ENCODE measurements around the gene ETV6.
"Not testable (repeated sequence)": the region's sequence is repeated elsewhere in the genome, so short reads cannot be mapped to it uniquely, and the experiment has no call there.

ETV6 gene

DNA sequence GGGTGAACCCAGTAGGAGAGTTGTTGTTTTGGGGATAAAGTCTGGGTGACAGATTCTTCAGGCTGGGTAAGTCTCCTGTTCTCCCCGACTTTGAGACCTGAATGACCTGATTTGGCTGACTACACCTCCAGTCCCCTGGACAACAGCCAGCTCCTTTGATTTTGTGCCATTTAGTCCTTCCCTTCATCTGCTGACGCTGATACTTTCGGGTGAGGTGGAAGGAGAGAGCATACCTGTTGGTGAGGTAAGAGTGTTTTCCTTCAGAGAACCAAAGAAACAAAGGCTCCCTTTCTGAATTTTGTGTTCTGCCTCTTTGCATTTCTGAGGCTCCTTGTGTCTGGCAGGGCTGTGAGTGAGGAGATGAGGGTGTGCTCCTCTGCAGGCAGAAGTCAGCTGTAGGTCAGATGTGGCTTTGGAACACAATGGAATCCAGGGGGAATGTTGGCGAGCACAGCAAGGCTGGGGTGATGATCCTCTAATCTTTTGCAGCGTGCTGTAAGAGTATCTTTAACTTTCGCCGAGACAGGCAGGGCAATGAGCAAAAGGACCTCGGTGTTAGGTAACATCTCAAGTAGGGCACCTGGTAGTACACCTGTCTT lies 12.1 kb downstream of the ETV6 start:
- intact Hi-C loops (cut with DNase I), result no loop called here
- DNase-seq, result no peak

DNA sequence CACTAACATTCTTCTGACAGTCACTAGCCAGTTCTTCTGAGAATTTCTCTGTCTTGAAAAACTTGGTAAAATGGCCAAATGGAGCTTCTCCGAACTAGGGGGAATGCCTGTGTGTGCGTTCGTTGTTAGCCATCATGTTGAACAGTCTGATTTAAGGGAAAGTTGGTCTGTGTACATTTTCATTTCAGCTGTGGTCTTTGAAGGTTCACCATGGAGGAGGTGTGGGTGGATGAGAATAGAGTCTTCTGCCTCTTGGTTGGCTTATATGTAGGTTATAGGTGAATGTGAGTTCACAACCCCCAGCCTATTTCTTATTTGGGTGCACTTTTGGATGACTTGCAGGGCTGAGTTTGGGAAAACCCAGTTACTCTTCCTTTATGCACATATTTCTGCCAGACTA lies 12.9 kb downstream of the ETV6 start:
- intact Hi-C loops (cut with DNase I), result no loop called here
- DNase-seq, result no peak

DNA sequence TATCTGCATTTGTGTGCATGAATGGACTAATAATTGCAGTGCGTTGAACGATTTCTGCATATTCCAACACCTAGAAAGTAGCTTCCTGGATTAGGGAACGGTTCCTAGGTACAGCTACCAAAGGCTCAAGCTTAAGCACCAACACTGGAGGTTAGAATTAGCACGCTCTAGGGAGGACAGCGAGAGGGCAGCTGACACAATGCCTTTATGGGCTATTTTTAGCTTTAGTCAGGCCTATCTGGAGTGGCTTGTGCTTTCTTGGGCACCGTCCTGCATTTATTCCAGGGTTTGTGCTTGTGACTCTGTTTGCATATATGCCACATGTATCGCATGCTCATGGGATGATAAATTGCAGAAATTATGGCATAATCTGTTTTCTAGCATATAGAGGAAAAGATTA lies 13.7 kb downstream of the ETV6 start:
- intact Hi-C loops (cut with DNase I), result no loop called here

DNA sequence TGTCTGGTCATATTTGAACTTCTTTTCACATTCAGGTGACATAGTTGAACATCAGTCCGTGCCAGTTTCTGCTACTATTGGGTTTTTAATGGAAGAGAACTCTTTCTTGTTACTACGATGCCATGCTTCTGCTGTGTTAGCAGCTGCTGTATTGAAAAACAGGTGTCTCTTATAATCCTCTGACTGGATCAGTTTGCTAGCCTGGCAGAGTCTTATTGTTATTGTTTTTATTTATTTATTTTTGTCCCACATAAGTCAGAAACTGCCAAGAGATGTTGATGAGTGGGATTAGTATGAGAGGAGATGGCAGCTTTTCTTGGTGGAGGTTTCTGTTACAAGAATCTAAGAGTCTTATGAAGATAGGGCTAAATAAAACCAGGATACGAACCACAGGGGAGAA lies 14.6 kb downstream of the ETV6 start:
- intact Hi-C loops (cut with DNase I), result no loop called here
- DNase-seq, result no peak

More for the DNA sequence above, 13.7 kb downstream of the ETV6 start:
- DNase-seq, result peak in 4 of 42 donors; percentile 26 to 54 (median 38)

DNA sequence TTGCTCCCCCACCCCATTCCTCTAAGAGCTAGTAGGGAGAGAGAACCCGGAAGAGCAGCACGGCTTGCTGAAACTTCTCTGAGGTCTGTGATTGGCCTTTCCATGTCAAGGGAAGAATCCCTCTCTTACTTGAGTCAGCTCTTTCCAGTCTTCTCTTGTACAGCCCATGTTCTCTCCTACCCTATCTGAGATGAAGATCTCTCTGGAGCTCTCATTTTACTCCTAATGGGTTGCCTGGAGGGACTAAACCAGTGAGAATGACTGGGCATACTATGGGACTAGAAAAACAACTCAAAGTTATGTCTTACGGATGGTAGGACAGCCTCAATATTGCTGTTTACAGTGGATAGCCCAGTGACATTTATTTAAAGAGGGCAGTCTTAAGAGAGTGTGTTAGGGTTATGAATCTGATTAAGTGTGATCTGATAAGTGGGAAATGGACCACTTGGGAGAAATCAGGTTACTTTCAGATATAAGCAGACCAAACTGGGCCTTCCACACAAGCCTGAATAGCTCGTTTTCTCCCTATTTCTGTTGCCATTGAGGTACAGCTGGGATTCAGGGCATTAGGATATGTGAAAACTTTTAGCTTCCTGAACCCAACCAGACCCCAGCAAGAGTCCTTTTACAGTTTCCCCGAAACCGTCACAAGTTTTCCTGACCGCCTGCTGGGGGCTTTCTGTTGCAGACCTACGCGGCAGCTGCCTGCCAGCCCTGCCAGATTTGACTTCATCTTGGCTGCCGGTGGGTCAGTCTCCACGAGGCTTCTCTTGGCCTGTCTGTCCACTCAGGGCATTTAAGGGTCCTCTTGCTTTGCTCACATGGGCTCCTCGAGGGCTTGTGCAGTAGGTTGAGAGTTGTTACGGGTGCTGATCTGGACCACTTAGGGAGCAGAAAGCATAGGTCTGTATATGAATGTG lies 16.9 kb downstream of the ETV6 start:
- DNase-seq, result no peak
- intact Hi-C loops (cut with DNase I), result no loop called here

DNA sequence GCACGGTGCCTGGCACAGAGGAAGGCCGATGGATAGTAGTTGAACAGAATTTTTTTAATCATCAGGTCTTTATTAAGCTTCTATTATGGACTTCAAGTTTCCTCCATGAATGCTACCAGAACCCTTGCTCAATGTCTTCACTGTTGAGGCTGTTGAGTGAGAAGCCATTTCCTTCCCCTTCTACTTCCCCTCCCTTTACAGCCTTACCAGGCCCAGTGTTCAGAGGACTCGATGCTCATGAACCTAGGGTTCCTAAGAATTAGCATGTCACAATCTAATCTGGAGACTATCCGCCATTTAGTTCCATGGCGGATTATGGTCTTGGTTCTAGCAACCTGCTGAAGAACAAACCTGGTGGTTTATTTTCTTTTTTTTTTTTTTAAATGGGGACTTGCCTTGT lies 17.7 kb downstream of the ETV6 start:
- intact Hi-C loops (cut with DNase I), result no loop called here

DNA sequence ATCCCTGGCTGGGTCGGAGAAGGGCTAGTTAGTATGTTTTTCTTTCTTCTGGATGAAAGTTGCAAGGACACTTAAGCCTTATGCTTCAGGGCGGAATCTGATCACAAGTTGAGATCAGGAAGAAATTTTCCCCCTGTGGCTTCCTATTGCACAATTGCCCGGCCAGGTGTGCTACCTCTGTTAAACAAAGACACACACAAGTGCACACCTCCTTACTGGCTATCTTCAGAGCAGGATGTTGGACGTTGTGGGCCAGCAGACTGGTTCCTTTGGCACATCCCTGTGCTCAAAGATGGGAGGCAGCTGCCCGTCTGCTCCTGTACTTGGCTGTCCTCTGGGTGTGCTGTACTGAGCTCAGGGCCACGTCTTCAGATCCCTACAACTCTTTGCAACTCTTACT lies 19.1 kb downstream of the ETV6 start:
- DNase-seq, result no peak
- intact Hi-C loops (cut with DNase I), result no loop called here

More for the DNA sequence above, 17.7 kb downstream of the ETV6 start:
- DNase-seq, result no peak

DNA sequence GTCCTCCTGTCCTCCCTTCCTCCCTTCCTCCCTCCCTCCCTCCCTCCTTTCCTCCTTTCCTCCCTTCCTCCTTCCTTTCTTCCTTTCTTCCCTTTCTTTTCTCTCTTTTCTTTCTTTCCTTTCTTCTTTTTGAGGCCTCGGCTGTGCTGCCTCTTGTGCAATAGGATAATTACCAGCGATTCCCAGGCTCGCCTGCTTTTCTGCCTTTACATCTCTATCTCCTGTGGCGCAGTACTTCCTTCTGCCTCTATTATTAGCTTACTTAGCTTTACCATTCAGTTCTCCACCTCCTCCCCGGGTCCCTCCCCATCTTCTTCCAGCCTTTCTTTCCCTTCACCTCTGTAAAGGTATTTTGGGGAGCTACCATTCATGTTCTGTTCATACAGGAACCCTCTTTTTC lies 19.9 kb downstream of the ETV6 start:
- DNase-seq, result no peak
- intact Hi-C loops (cut with DNase I), result no loop called here

DNA sequence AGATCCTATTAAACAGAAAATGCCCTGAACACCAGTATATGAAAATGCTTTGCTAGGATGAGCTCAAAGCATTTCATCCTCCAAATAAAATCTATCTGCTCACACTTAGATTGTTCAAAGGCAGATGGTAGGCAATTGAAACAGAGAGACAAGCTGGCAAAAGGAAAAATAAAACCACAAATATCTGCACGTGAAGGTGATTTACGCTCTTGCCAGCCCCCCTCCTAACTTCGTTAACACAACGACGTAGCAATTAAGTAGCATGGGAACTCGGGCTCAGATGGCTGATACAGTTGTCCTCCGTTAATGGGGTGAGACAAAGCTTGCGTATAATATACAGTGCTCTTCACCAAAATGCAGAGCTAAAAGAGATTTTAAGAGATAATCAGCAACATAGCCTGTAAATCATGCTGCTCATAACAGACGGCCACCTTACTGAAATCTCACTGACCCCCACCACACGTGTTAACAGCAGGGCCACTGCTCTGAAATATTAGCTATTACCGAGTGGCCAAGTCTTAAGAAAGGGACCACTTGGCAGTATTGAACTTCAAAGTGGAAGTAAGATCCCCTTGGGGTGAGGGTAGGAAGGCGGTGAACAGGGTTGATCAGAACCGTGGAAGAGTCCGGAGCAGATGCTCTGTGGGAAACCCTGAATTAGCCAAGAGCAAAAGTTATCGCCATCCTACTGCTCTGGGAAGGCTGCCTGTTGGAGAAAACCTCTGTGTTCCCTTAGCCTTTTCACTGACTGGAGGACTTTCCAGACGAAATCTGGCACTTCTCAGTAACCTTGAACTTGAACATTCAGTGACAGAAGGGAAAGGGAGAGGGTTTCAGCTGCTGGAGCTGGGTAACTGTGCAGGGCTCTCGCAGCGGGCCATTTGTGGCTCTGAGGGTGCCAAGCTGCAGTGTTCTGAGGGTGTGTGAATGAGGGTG lies 23.1 kb downstream of the ETV6 start:
- intact Hi-C loops (cut with DNase I), result no loop called here
- no peak for DNase-seq

DNA sequence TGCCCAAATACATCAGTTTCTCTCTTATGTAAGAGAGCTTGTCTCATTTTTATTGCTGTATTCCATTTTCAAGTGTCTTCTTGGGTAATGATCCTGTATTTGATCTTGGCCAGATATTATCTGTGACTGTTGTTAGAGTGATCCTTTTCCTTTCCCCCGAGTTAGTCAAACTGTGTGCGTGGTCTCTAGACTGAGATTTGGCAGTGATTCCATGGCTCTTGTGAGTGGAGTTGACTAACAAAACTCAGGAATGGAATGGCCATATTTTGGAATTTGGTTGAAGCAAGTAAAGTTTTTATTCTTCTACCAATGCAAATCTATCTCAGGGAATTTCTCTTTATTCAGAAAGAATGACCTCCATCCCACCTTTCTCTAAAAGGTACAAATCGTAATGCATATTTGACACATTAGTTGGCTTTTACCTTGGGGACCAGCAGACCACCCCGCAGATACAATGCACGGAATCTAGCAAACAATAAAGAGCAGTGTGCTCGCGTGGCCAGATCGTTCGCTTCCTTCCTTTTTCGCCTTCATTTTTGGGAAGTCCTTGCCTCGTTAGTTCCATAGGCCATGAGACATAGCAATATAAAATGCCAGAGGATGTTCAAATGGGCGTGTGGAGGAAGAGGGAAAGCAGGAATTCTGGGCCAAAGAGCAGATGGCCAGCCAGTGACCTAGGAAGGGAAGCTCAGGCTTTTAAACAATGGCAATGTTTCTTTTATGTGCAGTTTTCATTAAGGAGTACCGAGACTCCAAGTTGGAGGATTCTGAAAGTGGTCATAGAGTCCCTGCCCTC lies 24.4 kb downstream of the ETV6 start:
- no peak for DNase-seq
- intact Hi-C loops (cut with DNase I), result no loop called here

DNA sequence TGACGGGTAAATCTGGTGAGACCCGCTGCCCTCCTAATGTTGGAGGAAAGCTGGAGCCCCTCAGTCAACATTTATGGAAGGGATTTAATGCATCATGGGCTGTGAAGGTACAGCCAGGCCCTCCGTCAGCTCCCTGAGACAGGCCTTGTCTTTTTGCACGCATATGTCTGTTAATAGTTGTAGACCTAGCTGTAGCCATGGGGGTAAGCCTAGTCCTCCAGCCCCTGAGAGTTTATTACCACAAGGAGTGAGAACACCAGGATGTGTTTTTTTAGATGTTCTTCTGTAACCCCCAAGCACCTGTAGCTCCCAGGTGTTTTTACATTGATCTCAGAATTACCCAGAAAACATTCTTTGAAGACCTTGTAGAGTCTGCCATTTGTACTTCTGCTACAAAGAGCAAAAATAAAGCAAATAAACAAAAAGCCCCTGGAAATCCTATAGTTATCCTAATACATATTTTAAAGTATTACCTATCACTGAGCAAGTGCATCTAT lies 25.5 kb downstream of the ETV6 start:
- DNase-seq, result no peak
- intact Hi-C loops (cut with DNase I), result no loop called here

DNA sequence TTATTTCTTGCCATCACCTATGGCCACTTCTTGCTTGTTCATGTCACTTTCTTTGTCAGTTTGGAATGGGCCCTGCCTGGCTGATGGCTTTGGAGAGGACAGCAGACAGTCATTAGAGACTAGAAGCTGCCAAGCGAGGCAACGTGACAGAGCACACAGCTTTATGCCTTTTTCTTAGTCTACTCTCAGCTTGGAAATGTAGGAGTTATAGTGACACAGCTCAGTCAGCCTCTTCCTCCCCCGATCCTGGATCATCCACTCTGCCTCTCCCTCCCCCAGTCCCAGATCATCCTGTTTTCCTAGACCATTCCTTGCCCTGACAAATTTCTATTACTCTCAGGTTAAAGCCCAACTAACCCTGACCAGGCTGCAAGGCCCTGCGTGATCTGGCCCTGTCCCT lies 26.6 kb downstream of the ETV6 start:
- intact Hi-C loops (cut with DNase I), result no loop called here
- peak in 9 of 42 donors; percentile 11 to 57 (median 35) for DNase-seq

DNA sequence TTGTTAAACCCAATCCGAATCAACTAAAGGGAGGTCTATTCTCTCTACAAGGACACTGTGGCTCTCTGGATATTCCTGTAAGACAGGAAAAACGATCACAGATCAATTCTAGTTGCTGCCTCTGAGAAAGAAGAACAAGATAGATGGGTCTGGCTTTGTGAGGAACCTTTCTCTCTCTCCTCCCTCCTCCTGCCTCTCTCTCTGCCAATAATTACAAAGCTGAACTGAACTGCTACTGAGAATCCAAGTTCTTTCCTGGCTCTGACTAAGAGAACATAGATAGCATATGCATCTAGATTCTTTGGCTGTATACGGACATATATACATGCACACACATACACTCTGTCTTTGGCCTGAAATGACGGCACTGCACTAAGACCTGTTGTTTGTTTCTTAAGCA lies 27.6 kb downstream of the ETV6 start:
- intact Hi-C loops (cut with DNase I), result no loop called here
- DNase-seq, result no peak

DNA sequence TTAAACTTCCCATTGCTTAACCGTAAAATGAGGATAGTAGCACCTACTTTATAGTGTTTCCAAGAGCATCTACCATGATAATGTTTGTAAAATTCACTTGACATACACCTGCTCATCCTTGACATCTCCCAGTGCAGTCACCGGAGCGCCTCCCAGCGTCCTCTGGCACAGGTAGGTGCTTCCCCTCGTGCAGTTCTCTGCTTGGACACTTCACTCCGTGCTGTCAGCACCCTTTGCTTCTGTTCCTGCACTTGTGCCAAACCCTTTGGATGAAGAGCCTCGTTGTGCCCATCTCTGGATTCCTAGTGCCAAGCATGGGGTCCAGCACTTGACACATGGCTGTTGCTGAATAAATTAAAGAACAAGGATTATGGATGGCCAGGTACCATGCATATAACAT lies 28.3 kb downstream of the ETV6 start:
- intact Hi-C loops (cut with DNase I), result no loop called here
- DNase-seq, result no peak

DNA sequence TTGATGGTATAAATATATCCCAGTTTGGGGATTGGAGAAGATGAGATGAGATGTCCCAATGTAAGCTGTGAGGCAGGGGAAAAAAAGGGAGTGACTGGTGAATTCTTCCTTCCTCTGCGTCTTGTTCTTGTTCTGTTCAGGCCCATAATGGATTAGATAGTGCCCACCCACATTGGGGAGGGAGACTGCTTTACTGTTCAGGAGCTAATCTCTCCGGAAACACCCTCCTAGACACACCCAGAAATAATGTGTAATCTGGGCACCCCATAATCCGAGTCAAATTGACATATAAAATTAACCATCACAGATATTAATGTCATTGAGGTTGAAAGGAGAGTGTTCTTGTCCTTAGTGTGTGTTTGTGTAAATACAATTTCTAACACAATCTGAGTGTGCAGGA lies 29.3 kb downstream of the ETV6 start:
- DNase-seq, result no peak
- intact Hi-C loops (cut with DNase I), result no loop called here

DNA sequence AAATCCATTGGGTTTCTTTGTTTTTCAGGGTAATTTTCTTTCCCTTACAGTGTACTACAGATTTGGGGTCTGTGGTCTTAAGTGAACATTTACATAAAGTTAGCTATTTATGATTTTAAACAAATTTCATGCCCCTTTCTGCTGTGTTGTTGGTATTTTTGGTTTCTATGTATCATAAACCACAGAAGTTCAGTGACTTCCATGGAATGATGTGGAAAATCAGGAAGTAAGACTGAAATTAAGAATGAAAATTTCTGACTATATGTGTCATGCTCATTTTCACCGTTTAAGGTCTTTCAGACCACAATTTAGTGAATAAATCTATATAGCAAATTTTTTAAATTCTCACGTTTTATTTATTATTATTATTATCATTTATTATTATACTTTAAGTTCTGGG lies 31.7 kb downstream of the ETV6 start:
- intact Hi-C loops (cut with DNase I), result no loop called here
- no peak for DNase-seq

DNA sequence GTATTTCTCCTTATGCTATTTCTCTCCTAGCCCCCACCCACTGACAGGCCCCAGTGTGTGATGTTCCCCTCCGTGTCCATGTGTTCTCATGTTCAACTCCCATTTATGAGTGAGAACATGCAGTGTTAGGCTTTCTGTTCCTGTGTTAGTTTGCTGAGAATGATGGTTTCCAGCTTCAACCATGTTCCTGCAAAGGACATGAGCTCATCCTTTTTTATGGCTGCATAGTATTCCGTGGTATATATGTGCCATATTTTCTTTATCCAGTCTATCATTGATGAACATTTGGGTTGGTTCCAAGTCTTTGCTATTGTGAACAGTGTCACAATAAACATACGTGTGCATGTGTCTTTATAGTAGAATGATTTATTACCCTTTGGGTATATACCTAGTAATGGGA lies 32.2 kb downstream of the ETV6 start:
- DNase-seq; intact Hi-C loops (cut with DNase I): not testable (repeated sequence)

DNA sequence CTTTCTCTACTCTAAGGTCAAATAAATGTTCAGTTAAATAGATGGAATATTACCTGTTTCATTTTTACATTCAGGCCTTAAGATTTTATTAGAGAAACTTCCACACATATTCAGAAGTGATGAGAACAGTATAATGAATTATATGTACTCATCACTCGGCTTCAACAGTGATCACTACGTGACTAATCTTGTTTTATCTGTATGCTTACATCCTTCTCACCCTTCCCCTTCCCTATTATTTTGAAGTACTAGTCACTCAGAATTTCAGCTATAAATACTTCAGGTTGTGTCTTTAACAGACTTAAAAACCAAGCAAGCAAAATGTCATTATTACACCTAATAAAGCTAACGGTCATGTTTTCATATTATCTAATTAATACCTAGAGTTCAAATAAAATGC lies 34.9 kb downstream of the ETV6 start:
- intact Hi-C loops (cut with DNase I), result no loop called here
- DNase-seq, result no peak

DNA sequence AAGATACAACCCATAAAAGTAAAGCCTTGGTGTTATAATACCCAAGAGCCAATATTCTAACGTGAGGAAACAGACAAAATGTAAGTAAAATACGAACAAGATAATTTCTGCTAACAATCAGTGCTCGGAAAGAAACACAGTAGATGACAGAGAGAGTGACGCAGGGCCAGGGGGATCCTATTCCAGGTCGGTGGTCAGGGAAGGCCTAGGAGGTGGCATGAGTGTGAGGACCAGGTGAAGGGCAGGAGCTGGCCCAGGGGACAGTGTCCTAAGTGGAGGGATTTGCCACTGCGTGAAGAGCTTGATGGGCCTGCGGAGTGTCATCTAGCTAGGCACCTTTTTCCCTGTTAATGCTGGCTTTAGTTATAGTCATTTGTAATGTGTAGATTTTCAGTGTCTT lies 35.3 kb downstream of the ETV6 start:
- DNase-seq, result no peak
- intact Hi-C loops (cut with DNase I), result no loop called here
